K562 (cell line): Measurements from ENCODE around the gene PSMB11. TPM values are rescaled to one million over a fixed set of nuclear protein-coding genes. Genes with fewer than 3 reads are reported as not detected.

Experiments
- ATAC-seq: fragments of 200-7000 bp; cut with Tn5 transposase; 3 replicates; pipeline ENCODE4 v1.9.1; 2020; ENCODE audit warnings: moderate library complexity
- BruUV-seq: library from RNA; stranded (reverse); fragments of 400-500 nt; replicated peaks from 2 replicates; lab custom pipeline; 2021; lab: Mats Ljungman, UMichigan
- CTCF ChIA-PET: fragments of 300-600 bp; formaldehyde crosslinking; extraction: SDS; loops from one replicate; lab custom pipeline; 2021; ENCODE audit warnings: low intra/inter-chr PET ratio; lab: Yijun Ruan, JAX
- POLR2A ChIA-PET: fragments of 300-600, 350-650 bp; sonication (Branson Sonifier 250); formaldehyde crosslinking; extraction: SDS; loops from one replicate; lab custom pipeline; 2021; ENCODE audit warnings: antibody characterized with exemption, inconsistent platforms; lab: Yijun Ruan, JAX
- DNase-seq, 4 experiments: peaks; one replicate each; pipeline versions ENCODE4 v3.0.0 to v3.0.0-alpha.2; 2011 to 2018; ENCODE audit warnings: low spot score in 3 of 4, mixed read lengths in 3 of 4; ENCODE audit errors: extremely low read depth in 1 of 4
- FAIRE-seq: peaks from 2 replicates; lab custom pipeline; 2011; peaks lifted over from hg19 to GRCh38; lab: Jason Lieb, UNC
- H2AFZ ChIP-seq: 2 replicates; pipeline ENCODE4 v1.6.0; 2011; ENCODE audit warnings: low read depth, low read length, control low read depth, inconsistent platforms
- H3K27ac ChIP-seq: fragments of 200-600 bp; 3 replicates; pipeline ENCODE4 v1.8.0; 2011; ENCODE audit warnings: low read depth, mild to moderate bottlenecking, control low read depth, inconsistent platforms, low read length, moderate library complexity, mixed read lengths; ENCODE audit errors: extremely low read depth
- H3K27me3 ChIP-seq, 2 experiments: fragments of 300-600 bp in 1 of 2; 2 replicates in 1 of 2; 3 replicates in 1 of 2; pipeline versions ENCODE4 v1.6.0 to v1.8.0; 2011; ENCODE audit warnings: inconsistent platforms in 2 of 2, low read length in 2 of 2, mild to moderate bottlenecking in 1 of 2, mixed read lengths in 1 of 2, moderate library complexity in 1 of 2; ENCODE audit not compliant: control insufficient read depth in 2 of 2, insufficient read depth in 2 of 2
- H3K36me3 ChIP-seq: fragments of 300-600 bp; 3 replicates; pipeline ENCODE4 v1.8.0; 2011; ENCODE audit warnings: mild to moderate bottlenecking, low read length, inconsistent platforms; ENCODE audit not compliant: control insufficient read depth, insufficient read depth
- H3K4me1 ChIP-seq, 2 experiments: fragments of 200-600 bp in 1 of 2; replicated peaks in 1 of 2; 2 replicates in 1 of 2; 3 replicates in 1 of 2; pipeline versions ENCODE4 v1.5.1 to v1.8.0; 2011; ENCODE audit warnings: inconsistent platforms in 2 of 2, low read length in 2 of 2, mild to moderate bottlenecking in 1 of 2, mixed read lengths in 1 of 2, moderate library complexity in 1 of 2; ENCODE audit not compliant: control insufficient read depth in 2 of 2, insufficient read depth in 2 of 2
- H3K4me2 ChIP-seq: 2 replicates; pipeline ENCODE4 v1.6.1; 2011; ENCODE audit warnings: low read length, control low read depth, inconsistent platforms, mixed read lengths; ENCODE audit not compliant: insufficient read depth
- H3K4me3 ChIP-seq: fragments of 200-600 bp; sonication (generic), shearing (Covaris generic); 2 replicates; pipeline ENCODE4 v1.5.1; 2016; ENCODE audit warnings: control low read depth, inconsistent platforms
- H3K79me2 ChIP-seq: fragments of 200-600 bp; 3 replicates; pipeline ENCODE4 v1.8.0; 2011; ENCODE audit warnings: low read length, inconsistent platforms; ENCODE audit not compliant: control insufficient read depth, insufficient read depth
- H3K9ac ChIP-seq, 2 experiments: 2 replicates each; pipeline versions ENCODE4 v1.6.0 to v1.6.1; 2011; ENCODE audit warnings: low read depth in 2 of 2, low read length in 2 of 2, control low read depth in 1 of 2, inconsistent platforms in 1 of 2, mild to moderate bottlenecking in 1 of 2, mixed read lengths in 1 of 2; ENCODE audit not compliant: insufficient read depth in 1 of 2
- H3K9me1 ChIP-seq: one replicate; pipeline ENCODE4 v1.6.0; 2011; ENCODE audit warnings: inconsistent platforms, mild to moderate bottlenecking, low read length, moderate library complexity; ENCODE audit not compliant: control insufficient read depth, insufficient read depth
- H3K9me3 ChIP-seq: replicated peaks from 2 replicates; pipeline ENCODE4 v1.5.1; 2011; ENCODE audit warnings: low read depth, low read length, inconsistent platforms; ENCODE audit not compliant: control insufficient read depth, insufficient read depth
- H4K20me1 ChIP-seq: replicated peaks from 2 replicates; pipeline ENCODE4 v1.6.1; 2011; ENCODE audit warnings: low read length, inconsistent platforms, mixed read lengths; ENCODE audit not compliant: control insufficient read depth, insufficient read depth
- CREBBP ChIP-seq: IDR thresholded peaks from one replicate; pipeline ENCODE4 v1.6.1; 2012; ENCODE audit warnings: low read depth, mild to moderate bottlenecking, control low read depth, inconsistent platforms, low read length
- DNMT1 ChIP-seq: fragments of 450-650 bp; IDR thresholded peaks from 2 replicates; pipeline ENCODE4 v1.6.1; 2016; ENCODE audit warnings: antibody characterized with exemption, mild to moderate bottlenecking
- E2F4 ChIP-seq: sonication (generic); formaldehyde crosslinking; IDR thresholded peaks from 2 replicates; pipeline ENCODE4 v1.8.0; 2022; ENCODE audit warnings: mild to moderate bottlenecking, low read depth, missing genetic modification reagents
- FOXJ2 ChIP-seq: fragments of 200-800 bp; sonication (Bioruptor generic); IDR thresholded peaks from 2 replicates; pipeline ENCODE4 v1.6.1; 2016; ENCODE audit warnings: missing genetic modification characterization, missing compliant biosample characterization
- GTF2A2 ChIP-seq: IDR thresholded peaks from 2 replicates; pipeline ENCODE4 v1.6.1; 2016; ENCODE audit warnings: mild to moderate bottlenecking, missing genetic modification characterization, missing compliant biosample characterization
- HMG20A ChIP-seq: fragments of 450-650 bp; formaldehyde crosslinking; conservative IDR thresholded peaks from 2 replicates; pipeline ENCODE4 v1.4.0; 2020; ENCODE audit warnings: mild to moderate bottlenecking, mixed read lengths
- HNRNPLL ChIP-seq: fragments of 200-400 bp; formaldehyde crosslinking; IDR thresholded peaks from 2 replicates; pipeline ENCODE4 v1.6.1; 2017; ENCODE audit warnings: low read length, low read depth, mild to moderate bottlenecking; ENCODE audit not compliant: poor library complexity, severe bottlenecking
- KDM4B ChIP-seq, 2 experiments: fragments of 450-650 bp in 1 of 2; sonication (generic) in 1 of 2; IDR thresholded peaks; 2 replicates each; pipeline ENCODE4 v1.6.1; 2016 to 2017; ENCODE audit warnings: borderline replicate concordance in 2 of 2, antibody characterized with exemption in 1 of 2, low read depth in 1 of 2, mild to moderate bottlenecking in 1 of 2
- MEF2A ChIP-seq: IDR thresholded peaks from 2 replicates; pipeline ENCODE4 v1.6.1; 2011; ENCODE audit warnings: low read depth, mild to moderate bottlenecking, low read length, moderate library complexity; ENCODE audit not compliant: control insufficient read depth
- NCOA1 ChIP-seq: fragments of 450-650 bp; IDR thresholded peaks from 2 replicates; pipeline ENCODE4 v1.6.1; 2016; ENCODE audit warnings: low read depth
- POLR3A ChIP-seq: IDR thresholded peaks from 2 replicates; pipeline ENCODE4 v1.6.1; 2011; ENCODE audit warnings: borderline replicate concordance, mild to moderate bottlenecking, moderate library complexity; ENCODE audit not compliant: insufficient read length, insufficient read depth; ENCODE audit errors: extremely low read depth
- SREBF1 ChIP-seq: fragments of 150-350 bp; IDR thresholded peaks from 2 replicates; pipeline ENCODE4 v1.6.1; 2014; ENCODE audit warnings: antibody characterized with exemption, low read depth, low read length, borderline replicate concordance
- TCF3 ChIP-seq: sonication (generic); formaldehyde crosslinking; IDR thresholded peaks from 2 replicates; pipeline ENCODE4 v1.4.0; 2020; ENCODE audit warnings: mild to moderate bottlenecking, missing genetic modification reagents
- ZNF12 ChIP-seq: sonication (generic); formaldehyde crosslinking; IDR thresholded peaks from 2 replicates; pipeline ENCODE4 v1.4.0; 2020; ENCODE audit warnings: mild to moderate bottlenecking, missing genetic modification reagents
- ZNF311 ChIP-seq: fragments of 250-450 bp; sonication (Bioruptor Pico); IDR thresholded peaks from 2 replicates; pipeline ENCODE4 v1.4.0; 2020; ENCODE audit warnings: mild to moderate bottlenecking, moderate library complexity
- WGBS: fragments of 100-300 bp; shearing (Covaris generic); methylation state at CpG from one replicate; pipeline ENCODE4 v1.1.6; 2016; ENCODE audit warnings: low coverage, mixed read lengths; ENCODE audit not compliant: insufficient coverage; ENCODE audit errors: missing lambda C conversion rate; 5-methylcytosine and 5-hydroxymethylcytosine counted together
- in situ Hi-C: fragments of 300-500 bp; cut with MboI; formaldehyde crosslinking; loops from 4 replicates; pipeline ENCODE4 v1.15.0; 2018; ENCODE audit warnings: inconsistent platforms, mixed read lengths
- intact Hi-C: fragments of 100-400 bp; cut with micrococcal nuclease; formaldehyde crosslinking; loops from 2 replicates; pipeline ENCODE4 v1.14.2; 2022
- polyA plus RNA-seq, 8 experiments: library from polyadenylated mRNA; depleted of rRNA in 4 of 8; stranded (reverse) in 5 of 8; unstranded in 3 of 8; fragments of >200 nt; fragmentation: Nextera tagmentation in 2 of 8; fragmentation: Illumina TruSeq in 1 of 8; extraction: Ambion mirVana in 2 of 8; extraction: Trizol in 1 of 8; gene quantifications; 2 replicates each; pipeline versions ENCODE4 v1.2.1 to v1.2.3, GENCODE V29; 2011 to 2014; ENCODE audit warnings: inconsistent platforms in 1 of 8, missing spikeins in 1 of 8
- total RNA-seq, 7 experiments: library from RNA; depleted of rRNA in 6 of 7; stranded (reverse); fragments of >200 nt in 6 of 7; fragmentation: Illumina TruSeq in 2 of 7; extraction: Trizol in 2 of 7; gene quantifications; 2 replicates each; pipeline versions ENCODE4 v1.2.1 to v1.2.3, GENCODE V29; 2011 to 2021; ENCODE audit warnings: low replicate concordance in 1 of 7
- TF ChIP-seq, protein P1 (sequence below), 2 experiments: fragments of 450-650 bp in 1 of 2; sonication (generic) in 1 of 2; formaldehyde crosslinking; conservative IDR thresholded peaks; 2 replicates each; pipeline versions ENCODE4 v1.4.0 to v1.8.1; 2020 to 2022; ENCODE audit warnings: mild to moderate bottlenecking in 1 of 2, missing genetic modification reagents in 1 of 2
- TF ChIP-seq, protein P2 (sequence below): fragments of 250-450 bp; sonication (Bioruptor Pico); IDR thresholded peaks from 2 replicates; pipeline ENCODE4 v1.8.0; 2021; ENCODE audit warnings: moderate library complexity, mild to moderate bottlenecking, inconsistent platforms

Gene PSMB11
- total and polyA plus RNA-seq, 9 of the 15 experiments (the other 6 are each of a cell fraction or from before 2014, with no cell fraction given), result not detected

DNA sequence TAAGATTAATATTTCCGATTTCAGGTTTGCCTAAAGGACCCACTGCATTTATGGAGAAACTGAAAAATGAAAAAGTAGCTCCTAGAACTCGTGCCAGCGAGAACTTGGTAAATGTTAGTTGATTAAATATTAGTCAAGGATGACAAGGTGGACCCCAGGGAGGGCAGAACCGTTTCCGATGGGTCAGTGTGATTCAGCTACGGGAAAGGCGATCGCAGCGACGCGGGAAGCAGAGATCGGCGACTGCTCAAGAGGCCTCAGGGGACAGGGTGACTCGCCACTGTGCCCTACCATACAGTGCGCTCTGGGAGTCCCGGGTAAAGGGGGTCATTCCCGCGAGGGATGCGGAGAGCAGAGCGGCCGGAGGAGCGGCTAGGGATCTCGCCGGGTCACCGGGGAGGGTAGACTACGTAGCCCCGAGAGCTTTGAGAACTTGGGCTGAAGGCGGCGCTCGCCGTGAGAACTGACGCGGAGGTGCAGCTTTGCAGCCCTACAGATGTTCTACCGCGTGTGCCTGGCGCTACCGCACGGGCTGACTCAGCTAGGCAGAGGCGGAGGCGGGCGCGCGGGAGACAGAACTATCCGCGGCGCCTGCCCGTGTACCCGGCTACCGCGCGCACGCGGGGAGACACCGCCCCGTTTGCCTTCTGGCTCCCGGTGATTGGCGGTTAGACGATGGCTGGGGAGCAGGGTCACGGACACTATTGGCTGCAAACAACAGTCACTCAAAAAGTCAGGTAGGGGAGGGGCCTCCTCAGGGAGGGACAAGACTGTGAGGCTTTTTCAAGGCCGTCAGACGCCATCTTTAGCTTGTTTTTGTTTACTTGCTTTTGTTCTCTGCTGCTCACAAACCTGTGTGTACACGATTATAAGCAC is 35.2 kb upstream of the PSMB11 start:
- H3K4me3 ChIP-seq, result peak overlapping the region; percentile 43
- no peaks in the 10 kb centered on the region for H3K27me3 ChIP-seq
- ATAC-seq (peak; percentile 94), FAIRE-seq (peak; percentile 92), DNase-seq (peak; percentile 97 to 99 (median 99))
- H2AFZ ChIP-seq, result peak overlapping the region; percentile 82
- no peaks in the 10 kb centered on the region for H3K9me3 ChIP-seq
- H3K4me1 ChIP-seq, result peaks cover 20 to 34% of the 10 kb centered on the region in 2 experiments
- H3K79me2 ChIP-seq, result peaks cover 43% of the 10 kb centered on the region
- under 1% methylated on average over 62 of the region's 62 CpGs for WGBS
- in situ Hi-C loops, result no loop called here
- H3K27ac ChIP-seq, result peak overlapping the region; percentile 97
- intact Hi-C loops, result no loop called here
- H3K4me2 ChIP-seq, result peak overlapping the region; percentile 84
- H4K20me1 ChIP-seq, result no peaks in the 10 kb centered on the region
- no peaks in the 10 kb centered on the region for H3K9me1 ChIP-seq
- POLR2A ChIA-PET, result interaction anchor here (0.5 to 4.0 kb wide), 39 partner anchors 10 to 430 kb away, joined by 3 to 81 read pairs (median 5); partner anchors contain the start of genes ACIN1, AJUBA, C14orf119 and CDH24
- H3K36me3 ChIP-seq, result no peaks in the 10 kb centered on the region
- BruUV-seq, result no TSS peak
- CTCF ChIA-PET, result interaction anchor here (1.5 kb wide), 1 partner anchor 49 kb away, joined by 3 read pairs; no protein-coding TSS in a partner anchor
- peak overlapping the region; percentile 92 to 99 for H3K9ac ChIP-seq
- TF ChIP-seq ZNF311 (CRISPR knock-in tag) (no peak), HMG20A (no peak), DNMT1 (no peak), ZNF12 (peak; percentile 32; the same call in 1 of the 2 replicates), SREBF1 (no peak), CREBBP (no peak), HNRNPLL (peak; percentile 77), FOXJ2 (peak; percentile 61), POLR3A (no peak), NCOA1 (0 out of 2 replicates have a peak, but pooled peaks have one; percentile 37), KDM4B (IDR thresholded peaks at IDR 0.05; ENCODE audit: borderline replicate concordance in 2 of 2, low read depth in 1 of 2) (no peak), MEF2A (0 out of 2 replicates have a peak, but pooled peaks have one; percentile 21), GTF2A2 (tag) (no peak), E2F4 (peak; percentile 39; the same call in 1 of the 2 replicates), TCF3 (CRISPR knock-in tag) (peak; percentile 52)
- TF ChIP-seq, protein P1, sequence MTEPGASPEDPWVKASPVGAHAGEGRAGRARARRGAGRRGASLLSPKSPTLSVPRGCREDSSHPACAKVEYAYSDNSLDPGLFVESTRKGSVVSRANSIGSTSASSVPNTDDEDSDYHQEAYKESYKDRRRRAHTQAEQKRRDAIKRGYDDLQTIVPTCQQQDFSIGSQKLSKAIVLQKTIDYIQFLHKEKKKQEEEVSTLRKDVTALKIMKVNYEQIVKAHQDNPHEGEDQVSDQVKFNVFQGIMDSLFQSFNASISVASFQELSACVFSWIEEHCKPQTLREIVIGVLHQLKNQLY (CRISPR knock-in tag; conservative IDR thresholded peaks at IDR 0.05), result no peak
- TF ChIP-seq, protein P2, sequence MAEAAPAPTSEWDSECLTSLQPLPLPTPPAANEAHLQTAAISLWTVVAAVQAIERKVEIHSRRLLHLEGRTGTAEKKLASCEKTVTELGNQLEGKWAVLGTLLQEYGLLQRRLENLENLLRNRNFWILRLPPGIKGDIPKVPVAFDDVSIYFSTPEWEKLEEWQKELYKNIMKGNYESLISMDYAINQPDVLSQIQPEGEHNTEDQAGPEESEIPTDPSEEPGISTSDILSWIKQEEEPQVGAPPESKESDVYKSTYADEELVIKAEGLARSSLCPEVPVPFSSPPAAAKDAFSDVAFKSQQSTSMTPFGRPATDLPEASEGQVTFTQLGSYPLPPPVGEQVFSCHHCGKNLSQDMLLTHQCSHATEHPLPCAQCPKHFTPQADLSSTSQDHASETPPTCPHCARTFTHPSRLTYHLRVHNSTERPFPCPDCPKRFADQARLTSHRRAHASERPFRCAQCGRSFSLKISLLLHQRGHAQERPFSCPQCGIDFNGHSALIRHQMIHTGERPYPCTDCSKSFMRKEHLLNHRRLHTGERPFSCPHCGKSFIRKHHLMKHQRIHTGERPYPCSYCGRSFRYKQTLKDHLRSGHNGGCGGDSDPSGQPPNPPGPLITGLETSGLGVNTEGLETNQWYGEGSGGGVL, result no peak
